A549 (cell line): ENCODE data around the gene RNF130. TPM values are rescaled to one million over a fixed set of nuclear protein-coding genes. Genes with fewer than 3 reads are reported as not detected.

Experiments
- ATAC-seq, 2 experiments: fragments of 200-7000 bp in 1 of 2; fragments of >200 bp in 1 of 2; cut with Nextera tagmentation in 1 of 2; cut with Tn5 transposase in 1 of 2; 3 replicates each; pipeline versions ENCODE4 v1.8.0 to v1.9.1; 2018 to 2020; ENCODE audit warnings: mild to moderate bottlenecking in 1 of 2, moderate library complexity in 1 of 2
- CTCF ChIA-PET: fragments of 300-600 bp; sonication (Branson Sonifier 250); formaldehyde crosslinking; extraction: SDS; loops from one replicate; lab custom pipeline; 2021; ENCODE audit warnings: antibody characterized with exemption, inconsistent platforms; lab: Yijun Ruan, JAX
- POLR2A ChIA-PET: fragments of 350-600 bp; formaldehyde crosslinking; extraction: SDS; loops from one replicate; lab custom pipeline; 2021; ENCODE audit warnings: antibody characterized with exemption, inconsistent platforms; lab: Yijun Ruan, JAX
- DNase-seq, 2 experiments: peaks; one replicate each; pipeline versions ENCODE4 v3.0.0 to v3.0.0-alpha.2; 2011 to 2016; ENCODE audit warnings: low read depth in 1 of 2, low spot score in 1 of 2
- FAIRE-seq: peaks from 2 replicates; lab custom pipeline; 2011; peaks lifted over from hg19 to GRCh38; lab: Jason Lieb, UNC
- H3K27ac ChIP-seq, 2 experiments: fragments of >200 bp; sonication (Bioruptor Twin); formaldehyde crosslinking; 3 replicates each; pipeline ENCODE4 v1.5.1; 2016 to 2017
- H3K4me1 ChIP-seq: fragments of >200 bp; sonication (Bioruptor Twin); formaldehyde crosslinking; 3 replicates; pipeline ENCODE4 v1.6.1; 2016
- H3K4me2 ChIP-seq: fragments of >200 bp; sonication (Bioruptor Twin); formaldehyde crosslinking; 3 replicates; pipeline ENCODE4 v1.6.1; 2016
- H3K4me3 ChIP-seq: fragments of >200 bp; sonication (Bioruptor Twin); formaldehyde crosslinking; 3 replicates; pipeline ENCODE4 v1.5.1; 2016
- H3K9me3 ChIP-seq: fragments of >200 bp; sonication (Bioruptor Twin); formaldehyde crosslinking; 3 replicates; pipeline ENCODE4 v1.6.1; 2016
- BCL3 ChIP-seq: fragments of >200 bp; sonication (Bioruptor Twin); formaldehyde crosslinking; IDR thresholded peaks from 3 replicates; pipeline ENCODE4 v1.6.1; 2016
- BHLHE40 ChIP-seq: IDR thresholded peaks from 2 replicates; pipeline ENCODE4 v1.6.1; 2012; ENCODE audit warnings: low read depth, low read length, inconsistent platforms
- E2F6 ChIP-seq: IDR thresholded peaks from 2 replicates; pipeline ENCODE4 v1.6.1; 2012; ENCODE audit warnings: low read depth, borderline replicate concordance
- EHMT2 ChIP-seq: fragments of 200-600 bp; sonication (generic); IDR thresholded peaks from 2 replicates; pipeline ENCODE4 v1.6.1; 2016; ENCODE audit warnings: antibody characterized with exemption, low read depth, mild to moderate bottlenecking, moderate library complexity
- FOSL2 ChIP-seq, 2 experiments: fragments of 450-650 bp in 1 of 2; fragments of >200 bp in 1 of 2; sonication (Bioruptor Twin) in 1 of 2; formaldehyde crosslinking; IDR thresholded peaks; 2 replicates each; pipeline versions ENCODE4 v1.5.0 to v1.6.1; 2016 to 2020; ENCODE audit warnings: mild to moderate bottlenecking in 1 of 2, moderate library complexity in 1 of 2
- FOXS1 ChIP-seq: fragments of 250-450 bp; sonication (Bioruptor Pico); IDR thresholded peaks from 2 replicates; pipeline ENCODE4 v1.5.0; 2020; ENCODE audit warnings: mild to moderate bottlenecking, moderate library complexity
- GATA3 ChIP-seq: IDR thresholded peaks from 2 replicates; pipeline ENCODE4 v1.6.1; 2012; ENCODE audit warnings: borderline replicate concordance
- HDAC2 ChIP-seq: fragments of 200-600 bp; sonication (generic); IDR thresholded peaks from 2 replicates; pipeline ENCODE4 v1.6.1; 2016
- HES2 ChIP-seq: fragments of >200 bp; sonication (Bioruptor Twin); formaldehyde crosslinking; IDR thresholded peaks from 2 replicates; pipeline ENCODE4 v1.6.1; 2016
- HOXB13 ChIP-seq: fragments of 250-450 bp; sonication (Bioruptor Pico); IDR thresholded peaks from 2 replicates; pipeline ENCODE4 v1.5.0; 2020; ENCODE audit warnings: low read depth, mild to moderate bottlenecking, moderate library complexity
- KDM1A ChIP-seq: fragments of 200-600 bp; sonication (generic); IDR thresholded peaks from 2 replicates; pipeline ENCODE4 v1.6.1; 2016; ENCODE audit warnings: low read depth, mild to moderate bottlenecking
- MAFK ChIP-seq: fragments of 450-650 bp; IDR thresholded peaks from 2 replicates; pipeline ENCODE4 v1.6.1; 2014; ENCODE audit not compliant: partially characterized antibody
- MAZ ChIP-seq: fragments of 150-350 bp; IDR thresholded peaks from 2 replicates; pipeline ENCODE4 v1.6.1; 2014; ENCODE audit warnings: antibody characterized with exemption, low read depth, low read length, borderline replicate concordance
- MYC ChIP-seq: IDR thresholded peaks from 2 replicates; pipeline ENCODE4 v1.6.1; 2012; ENCODE audit warnings: mild to moderate bottlenecking, inconsistent platforms, low read length, improper control_type of control experiment, borderline replicate concordance
- PHF8 ChIP-seq: fragments of 200-600 bp; sonication (generic); IDR thresholded peaks from 2 replicates; pipeline ENCODE4 v1.6.1; 2016; ENCODE audit warnings: low read depth, mild to moderate bottlenecking, antibody characterized with exemption, moderate library complexity, borderline replicate concordance
- RARB ChIP-seq: fragments of 250-450 bp; sonication (Bioruptor Pico); IDR thresholded peaks from 2 replicates; pipeline ENCODE4 v1.8.0; 2021; ENCODE audit warnings: mild to moderate bottlenecking, moderate library complexity
- REST ChIP-seq: fragments of 200-600 bp; sonication (generic); IDR thresholded peaks from 2 replicates; pipeline ENCODE4 v1.6.1; 2016; ENCODE audit warnings: antibody characterized with exemption, mild to moderate bottlenecking, moderate library complexity
- RNF2 ChIP-seq: fragments of 200-600 bp; sonication (generic); IDR thresholded peaks from 2 replicates; pipeline ENCODE4 v1.6.1; 2016; ENCODE audit warnings: low read depth, mild to moderate bottlenecking, antibody characterized with exemption, moderate library complexity, borderline replicate concordance
- ZSCAN20 ChIP-seq: fragments of 250-450 bp; sonication (Bioruptor Pico); IDR thresholded peaks from 2 replicates; pipeline ENCODE4 v1.8.0; 2022; ENCODE audit warnings: mild to moderate bottlenecking, moderate library complexity
- WGBS: methylation state at CpG from one replicate; pipeline ENCODE4 v1.1.6; 2017; ENCODE audit errors: missing lambda C conversion rate; 5-methylcytosine and 5-hydroxymethylcytosine counted together
- polyA plus RNA-seq, 4 experiments: library from polyadenylated mRNA; depleted of rRNA in 3 of 4; stranded (reverse); fragments of >200 nt; fragmentation: RNase III in 1 of 4; extraction: RNeasy Plus Mini Kit Qiagen cat#74134 plus additional on column Dnase treatment in 1 of 4; gene quantifications; 2 replicates in 3 of 4; 3 replicates in 1 of 4; pipeline ENCODE4 v1.2.3, GENCODE V29; 2011 to 2017

The RNF130 gene
- polyA plus RNA-seq, 2 of the 4 experiments (the other 2 are of a cell fraction): 33.3 to 50.1 TPM

GRCh38 chr5:180096616-180097015 lies 25.1 kb upstream of the RNF130 start:
- H3K4me3 ChIP-seq: no peak overlapping the region
- H3K4me1 ChIP-seq: no peaks in the 10 kb centered on the region
- no peak for DNase-seq
- WGBS: 74% methylated on average over 9 of the region's 10 CpGs
- no peak for ATAC-seq
- ChIA-PET CTCF (no interaction called here), POLR2A (no interaction called here)
- H3K4me2 ChIP-seq: no peak overlapping the region
- no peak for TF ChIP-seq MAFK
- no peak for TF ChIP-seq ZSCAN20 (CRISPR knock-in tag)
- TF ChIP-seq BCL3: no peak
- TF ChIP-seq E2F6: no peak
- TF ChIP-seq REST: no peak
- no peak for TF ChIP-seq EHMT2
- no peak for TF ChIP-seq PHF8
- no peak for TF ChIP-seq MAZ
- TF ChIP-seq RNF2: no peak
- no peak for TF ChIP-seq FOSL2 (IDR thresholded peaks at IDR 0.05)
- no peak for TF ChIP-seq FOSL2 (CRISPR knock-in tag; IDR thresholded peaks at IDR 0.05)
- TF ChIP-seq FOXS1 (CRISPR knock-in tag): no peak
- TF ChIP-seq KDM1A: no peak
- no peak for TF ChIP-seq RARB (CRISPR knock-in tag)
- no peak overlapping the region for H3K27ac ChIP-seq
- H3K9me3 ChIP-seq: no peaks in the 10 kb centered on the region
- no peak for FAIRE-seq

- CTCF ChIA-PET: no interaction called here
- H3K4me1 ChIP-seq: peaks cover 4% of the 10 kb centered on the region; the same call in 2 of the 3 replicates
These were observed 24.0 kb upstream of the RNF130 start for GRCh38 chr5:180095545-180095944.

More at GRCh38 chr5:180095545-180095944, 24.0 kb upstream of the RNF130 start:
- FAIRE-seq (no peak), ATAC-seq (no peak), DNase-seq (no peak)
- TF ChIP-seq HDAC2 (no peak), HOXB13 (CRISPR knock-in tag) (no peak), MYC (no peak), ZSCAN20 (CRISPR knock-in tag) (no peak), HES2 (no peak), GATA3 (no peak), BHLHE40 (no peak), EHMT2 (no peak)
- POLR2A ChIA-PET: no interaction called here
- H3K27ac ChIP-seq: no peak overlapping the region
- 42% methylated on average over 9 of the region's 9 CpGs for WGBS
- no peak overlapping the region for H3K4me2 ChIP-seq
- H3K4me3 ChIP-seq: no peak overlapping the region
- no peaks in the 10 kb centered on the region for H3K9me3 ChIP-seq
